HEK293 (cell line): ENCODE data around the gene CFAP45.

Source experiments
- CTCF ChIA-PET: fragments of 350-600 bp; formaldehyde crosslinking; extraction: SDS; loops from one replicate; lab custom pipeline; 2021; ENCODE audit warnings: antibody characterized with exemption; lab: Yijun Ruan, JAX
- POLR2A ChIA-PET: fragments of 300-600 bp; formaldehyde crosslinking; extraction: SDS; loops from one replicate; lab custom pipeline; 2020; ENCODE audit warnings: antibody characterized with exemption, inconsistent platforms; lab: Yijun Ruan, JAX
- H3K27ac ChIP-seq: fragments of 200-500 bp; sonication (Bioruptor generic); 2 replicates; pipeline ENCODE4 v1.5.1; 2014; ENCODE audit warnings: low read depth, low read length, control low read depth, inconsistent platforms; ENCODE audit errors: extremely low read depth
- H3K36me3 ChIP-seq, 2 experiments: fragments of 200-500 bp in 1 of 2; sonication (Bioruptor generic) in 1 of 2; 1 replicate in 1 of 2; 2 replicates in 1 of 2; pipeline ENCODE4 v1.5.1; 2014 to 2017; ENCODE audit warnings: inconsistent platforms in 2 of 2, low read length in 2 of 2; ENCODE audit not compliant: control insufficient read depth in 2 of 2, insufficient read depth in 1 of 2
- H3K4me1 ChIP-seq: fragments of 200-500 bp; sonication (Bioruptor generic); 2 replicates; pipeline ENCODE4 v1.5.1; 2014; ENCODE audit warnings: mild to moderate bottlenecking, low read length, inconsistent platforms; ENCODE audit not compliant: control insufficient read depth, insufficient read depth
- H3K4me3 ChIP-seq: 2 replicates; pipeline ENCODE4 v1.5.1; 2011; ENCODE audit warnings: low read depth, mild to moderate bottlenecking, control low read depth, low read length, moderate library complexity
- H3K9me3 ChIP-seq: fragments of 200-500 bp; sonication (Bioruptor generic); 2 replicates; pipeline ENCODE4 v1.5.1; 2014; ENCODE audit warnings: low read depth, low read length, inconsistent platforms; ENCODE audit not compliant: control insufficient read depth, insufficient read depth
- GLIS1 ChIP-seq: fragments of 450-650 bp; formaldehyde crosslinking; IDR thresholded peaks from 2 replicates; pipeline ENCODE4 v1.5.1; 2016; ENCODE audit warnings: missing biosample characterization, missing genetic modification characterization
- IKZF3 ChIP-seq: fragments of 450-650 bp; IDR thresholded peaks from 2 replicates; pipeline ENCODE4 v1.5.0; 2018; ENCODE audit warnings: missing biosample characterization, mild to moderate bottlenecking, missing genetic modification characterization, moderate library complexity
- KLF16 ChIP-seq: fragments of 450-650 bp; formaldehyde crosslinking; IDR thresholded peaks from 2 replicates; pipeline ENCODE4 v1.5.1; 2017; ENCODE audit warnings: missing biosample characterization, missing genetic modification characterization
- OSR2 ChIP-seq: fragments of 450-650 bp; formaldehyde crosslinking; IDR thresholded peaks from 2 replicates; pipeline ENCODE4 v1.5.1; 2016; ENCODE audit warnings: missing biosample characterization, missing genetic modification characterization
- PRDM1 ChIP-seq: fragments of 450-650 bp; formaldehyde crosslinking; IDR thresholded peaks from 2 replicates; pipeline ENCODE4; 2016; ENCODE audit warnings: missing biosample characterization, missing genetic modification characterization
- SCRT1 ChIP-seq: fragments of 450-650 bp; formaldehyde crosslinking; IDR thresholded peaks from 2 replicates; pipeline ENCODE4 v1.5.1; 2016; ENCODE audit warnings: missing biosample characterization, missing genetic modification characterization, borderline replicate concordance
- SCRT2 ChIP-seq: fragments of 450-650 bp; formaldehyde crosslinking; IDR thresholded peaks from 2 replicates; pipeline ENCODE4 v1.5.1; 2016; ENCODE audit warnings: missing biosample characterization, missing genetic modification characterization
- ZBTB10 ChIP-seq: fragments of 450-650 bp; formaldehyde crosslinking; IDR thresholded peaks from 2 replicates; pipeline ENCODE4 v1.5.1; 2016; ENCODE audit warnings: missing biosample characterization, missing genetic modification characterization
- ZBTB21 ChIP-seq: fragments of 450-650 bp; formaldehyde crosslinking; IDR thresholded peaks from 2 replicates; pipeline ENCODE4 v1.5.1; 2017; ENCODE audit warnings: missing biosample characterization, missing genetic modification characterization
- ZNF140 ChIP-seq: fragments of 450-650 bp; formaldehyde crosslinking; IDR thresholded peaks from 2 replicates; pipeline ENCODE4 v1.5.1; 2016; ENCODE audit warnings: missing biosample characterization, missing genetic modification characterization
- ZNF148 ChIP-seq: fragments of 450-650 bp; formaldehyde crosslinking; IDR thresholded peaks from 2 replicates; pipeline ENCODE4 v1.5.0; 2017; ENCODE audit warnings: missing biosample characterization, missing genetic modification characterization, borderline replicate concordance
- ZNF324 ChIP-seq: fragments of 450-650 bp; formaldehyde crosslinking; IDR thresholded peaks from 2 replicates; pipeline ENCODE4 v1.5.1; 2016; ENCODE audit warnings: missing biosample characterization, missing genetic modification characterization
- ZNF514 ChIP-seq: fragments of 450-650 bp; formaldehyde crosslinking; IDR thresholded peaks from 2 replicates; pipeline ENCODE4 v1.5.1; 2016; ENCODE audit warnings: missing biosample characterization, missing genetic modification characterization
- ZNF560 ChIP-seq: fragments of 450-650 bp; formaldehyde crosslinking; IDR thresholded peaks from 2 replicates; pipeline ENCODE4 v1.5.1; 2017; ENCODE audit warnings: missing biosample characterization, missing genetic modification characterization, borderline replicate concordance
- ZNF600 ChIP-seq: fragments of 450-650 bp; formaldehyde crosslinking; IDR thresholded peaks from 2 replicates; pipeline ENCODE4 v1.5.1; 2016; ENCODE audit warnings: missing biosample characterization, missing genetic modification characterization
- TF ChIP-seq, protein P1 (sequence below): fragments of 450-650 bp; formaldehyde crosslinking; IDR thresholded peaks from 2 replicates; pipeline ENCODE4 v1.5.1; 2016; ENCODE audit warnings: missing biosample characterization, missing genetic modification characterization, borderline replicate concordance

CFAP45 gene

GRCh38 chr1:159870704-159871103 is 29.3 kb downstream of the CFAP45 start:
- no peaks in the 10 kb centered on the region for H3K9me3 ChIP-seq
- ChIA-PET CTCF (interaction anchor here (0.6 kb wide), 1 partner anchor 502 kb away, joined by 3 read pairs; no protein-coding TSS in a partner anchor), POLR2A (no interaction called here)
- no peak overlapping the region for H3K27ac ChIP-seq
- TF ChIP-seq PRDM1 (tag by site-specific recombination) (no peak), SCRT2 (tag by site-specific recombination) (peak; percentile 74), SCRT1 (tag by site-specific recombination) (peak; percentile 61; the same call in 1 of the 2 replicates)
- no peaks in the 10 kb centered on the region for H3K4me1 ChIP-seq
- H3K4me3 ChIP-seq, result no peak overlapping the region
- H3K36me3 ChIP-seq, result no peaks in the 10 kb centered on the region

DNA sequence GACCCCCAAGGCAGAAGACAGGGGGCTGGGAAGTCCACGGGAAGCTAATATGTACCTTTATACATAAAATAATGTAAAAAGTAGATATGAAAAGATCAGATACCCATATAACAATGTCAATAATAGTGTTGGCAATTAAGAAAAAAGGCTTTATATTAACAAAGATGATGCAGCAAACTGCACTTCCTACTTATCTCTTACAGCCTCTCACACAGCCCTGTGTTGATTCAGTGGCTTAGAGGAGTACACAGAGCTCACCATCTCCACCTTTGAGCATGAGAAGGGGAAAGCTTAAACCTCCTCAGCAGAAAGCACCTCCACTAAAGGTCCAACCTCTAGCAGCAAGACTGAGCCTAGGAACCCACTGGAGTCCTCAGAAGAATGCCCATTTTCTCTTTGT is 30.4 kb downstream of the CFAP45 start:
- H3K4me3 ChIP-seq, result no peak overlapping the region

More for the DNA sequence above, 30.4 kb downstream of the CFAP45 start:
- Histone ChIP-seq H3K36me3 (no peaks in the 10 kb centered on the region), H3K4me1 (no peaks in the 10 kb centered on the region), H3K27ac (no peak overlapping the region), H3K9me3 (no peaks in the 10 kb centered on the region)
- ChIA-PET CTCF (interaction anchor here (0.7 kb wide), 1 partner anchor 161 kb away, joined by 3 read pairs; no protein-coding TSS in a partner anchor), POLR2A (no interaction called here)
- TF ChIP-seq ZNF324 (tag by site-specific recombination) (no peak), KLF16 (tag by site-specific recombination) (no peak), ZBTB10 (tag by site-specific recombination) (no peak), ZNF514 (tag by site-specific recombination) (no peak), GLIS1 (tag by site-specific recombination) (no peak), OSR2 (tag by site-specific recombination) (no peak), ZNF148 (no peak), IKZF3 (tag by site-specific recombination) (no peak), ZNF600 (tag by site-specific recombination) (no peak), ZBTB21 (no peak), ZNF560 (tag by site-specific recombination) (no peak), ZNF140 (tag by site-specific recombination) (no peak)
- TF ChIP-seq, protein P1, sequence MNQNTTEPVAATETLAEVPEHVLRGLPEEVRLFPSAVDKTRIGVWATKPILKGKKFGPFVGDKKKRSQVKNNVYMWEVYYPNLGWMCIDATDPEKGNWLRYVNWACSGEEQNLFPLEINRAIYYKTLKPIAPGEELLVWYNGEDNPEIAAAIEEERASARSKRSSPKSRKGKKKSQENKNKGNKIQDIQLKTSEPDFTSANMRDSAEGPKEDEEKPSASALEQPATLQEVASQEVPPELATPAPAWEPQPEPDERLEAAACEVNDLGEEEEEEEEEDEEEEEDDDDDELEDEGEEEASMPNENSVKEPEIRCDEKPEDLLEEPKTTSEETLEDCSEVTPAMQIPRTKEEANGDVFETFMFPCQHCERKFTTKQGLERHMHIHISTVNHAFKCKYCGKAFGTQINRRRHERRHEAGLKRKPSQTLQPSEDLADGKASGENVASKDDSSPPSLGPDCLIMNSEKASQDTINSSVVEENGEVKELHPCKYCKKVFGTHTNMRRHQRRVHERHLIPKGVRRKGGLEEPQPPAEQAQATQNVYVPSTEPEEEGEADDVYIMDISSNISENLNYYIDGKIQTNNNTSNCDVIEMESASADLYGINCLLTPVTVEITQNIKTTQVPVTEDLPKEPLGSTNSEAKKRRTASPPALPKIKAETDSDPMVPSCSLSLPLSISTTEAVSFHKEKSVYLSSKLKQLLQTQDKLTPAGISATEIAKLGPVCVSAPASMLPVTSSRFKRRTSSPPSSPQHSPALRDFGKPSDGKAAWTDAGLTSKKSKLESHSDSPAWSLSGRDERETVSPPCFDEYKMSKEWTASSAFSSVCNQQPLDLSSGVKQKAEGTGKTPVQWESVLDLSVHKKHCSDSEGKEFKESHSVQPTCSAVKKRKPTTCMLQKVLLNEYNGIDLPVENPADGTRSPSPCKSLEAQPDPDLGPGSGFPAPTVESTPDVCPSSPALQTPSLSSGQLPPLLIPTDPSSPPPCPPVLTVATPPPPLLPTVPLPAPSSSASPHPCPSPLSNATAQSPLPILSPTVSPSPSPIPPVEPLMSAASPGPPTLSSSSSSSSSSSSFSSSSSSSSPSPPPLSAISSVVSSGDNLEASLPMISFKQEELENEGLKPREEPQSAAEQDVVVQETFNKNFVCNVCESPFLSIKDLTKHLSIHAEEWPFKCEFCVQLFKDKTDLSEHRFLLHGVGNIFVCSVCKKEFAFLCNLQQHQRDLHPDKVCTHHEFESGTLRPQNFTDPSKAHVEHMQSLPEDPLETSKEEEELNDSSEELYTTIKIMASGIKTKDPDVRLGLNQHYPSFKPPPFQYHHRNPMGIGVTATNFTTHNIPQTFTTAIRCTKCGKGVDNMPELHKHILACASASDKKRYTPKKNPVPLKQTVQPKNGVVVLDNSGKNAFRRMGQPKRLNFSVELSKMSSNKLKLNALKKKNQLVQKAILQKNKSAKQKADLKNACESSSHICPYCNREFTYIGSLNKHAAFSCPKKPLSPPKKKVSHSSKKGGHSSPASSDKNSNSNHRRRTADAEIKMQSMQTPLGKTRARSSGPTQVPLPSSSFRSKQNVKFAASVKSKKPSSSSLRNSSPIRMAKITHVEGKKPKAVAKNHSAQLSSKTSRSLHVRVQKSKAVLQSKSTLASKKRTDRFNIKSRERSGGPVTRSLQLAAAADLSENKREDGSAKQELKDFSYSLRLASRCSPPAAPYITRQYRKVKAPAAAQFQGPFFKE, result no peak
